Measurements from ENCODE around the gene SUSD1.

GRCh38 chr9:112173489-112174221, 1.4 kb downstream of the SUSD1 start:
- TF ChIP-seq CTCF (IDR thresholded peaks at IDR 0.05) (no peak), POLR2AphosphoS5 (IDR thresholded peaks at IDR 0.05) (no peak), POLR2A (IDR thresholded peaks at IDR 0.05) (no peak), EP300 (IDR thresholded peaks at IDR 0.05) (no peak)
